ENCODE data around the gene RARRES2.

The RARRES2 gene

GRCh38 chr7:150361402-150361801 lies 20.0 kb upstream of the RARRES2 start:
- no peak for DNase-seq

GRCh38 chr7:150360363-150361058 lies 19.1 kb upstream of the RARRES2 start:
- DNase-seq, result no peak

- no peak for DNase-seq
These were observed 18.4 kb upstream of the RARRES2 start for GRCh38 chr7:150359622-150360362.

- no peak for DNase-seq
These were observed 17.7 kb upstream of the RARRES2 start for GRCh38 chr7:150358988-150359621.

GRCh38 chr7:150358433-150358832 lies 17.0 kb upstream of the RARRES2 start:
- DNase-seq, result no peak

GRCh38 chr7:150357771-150358427 lies 16.5 kb upstream of the RARRES2 start:
- no peak for DNase-seq

- DNase-seq, result peak; percentile 54
These were observed 15.8 kb upstream of the RARRES2 start for GRCh38 chr7:150357270-150357669.

GRCh38 chr7:150356265-150356897 lies 15.0 kb upstream of the RARRES2 start:
- peak; percentile 43 for DNase-seq

- no peak for DNase-seq
These were observed 14.2 kb upstream of the RARRES2 start for GRCh38 chr7:150355666-150356059.

GRCh38 chr7:150351587-150352194 lies 10.3 kb upstream of the RARRES2 start:
- no peak for DNase-seq

- DNase-seq, result no peak
These were observed 5.5 kb upstream of the RARRES2 start for GRCh38 chr7:150346922-150347321.

GRCh38 chr7:150345012-150345411 lies 3.6 kb upstream of the RARRES2 start:
- no peak for DNase-seq

- DNase-seq, result no peak
These were observed 2.9 kb upstream of the RARRES2 start for GRCh38 chr7:150344299-150344698.

GRCh38 chr7:150343225-150343624 lies 1.8 kb upstream of the RARRES2 start:
- DNase-seq, result no peak

GRCh38 chr7:150342121-150342408 lies 636 bp upstream of the RARRES2 start:
- DNase-seq, result no peak

- no peak for DNase-seq
These were observed 560 bp downstream of the RARRES2 start for GRCh38 chr7:150340875-150341262.

- no peak for DNase-seq
These were observed 1.2 kb downstream of the RARRES2 start for GRCh38 chr7:150340024-150340749.

- DNase-seq, result no peak
These were observed 2.0 kb downstream of the RARRES2 start for GRCh38 chr7:150339409-150339809.

GRCh38 chr7:150338166-150338829 lies 3.1 kb downstream of the RARRES2 start:
- no peak for DNase-seq

- DNase-seq, result no peak
These were observed 3.8 kb downstream of the RARRES2 start for GRCh38 chr7:150337659-150338081.

- DNase-seq, result no peak
These were observed 4.2 kb downstream of the RARRES2 start for GRCh38 chr7:150337179-150337578.
